GM12878 (cell line): ENCODE data around the gene ABCB4.

Source experiments
- CTCF ChIP-seq, 3 experiments: IDR thresholded peaks in 2 of 3; conservative IDR thresholded peaks in 1 of 3; 2 replicates each; pipeline ENCODE4 v1.5.1; 2011; ENCODE audit warnings: low read depth in 3 of 3, low read length in 3 of 3, mild to moderate bottlenecking in 3 of 3, control low read depth in 2 of 3, moderate library complexity in 2 of 3, inconsistent platforms in 1 of 3, mixed read lengths in 1 of 3; ENCODE audit not compliant: control insufficient read depth in 2 of 3, insufficient read depth in 1 of 3; ENCODE audit errors: extremely low read depth in 1 of 3
- EED ChIP-seq: sonication (generic); IDR thresholded peaks from 2 replicates; pipeline ENCODE4 v1.6.1; 2016; ENCODE audit warnings: antibody characterized with exemption, low read depth
- MYC ChIP-seq: IDR thresholded peaks from 2 replicates; pipeline ENCODE4 v1.6.1; 2011; ENCODE audit warnings: mild to moderate bottlenecking, low read length, moderate library complexity, inconsistent platforms; ENCODE audit not compliant: insufficient read depth, insufficient replicate concordance, insufficient read length, severe bottlenecking
- POLR2A ChIP-seq: IDR thresholded peaks from 2 replicates; pipeline ENCODE4 v1.6.1; 2011; ENCODE audit warnings: low read depth, mild to moderate bottlenecking, low read length
- STAT1 ChIP-seq: fragments of 450-650 bp; conservative IDR thresholded peaks from 2 replicates; pipeline ENCODE4 v1.6.1; 2014; ENCODE audit warnings: antibody characterized with exemption, mild to moderate bottlenecking
- TAF1 ChIP-seq: IDR thresholded peaks from 2 replicates; pipeline ENCODE4 v1.6.1; 2011; ENCODE audit warnings: mild to moderate bottlenecking, low read depth, low read length, borderline replicate concordance
- TARDBP ChIP-seq: IDR thresholded peaks from 2 replicates; pipeline ENCODE4 v1.6.1; 2016; ENCODE audit warnings: borderline replicate concordance

GRCh38 chr7:87416682-87417587, 58.5 kb downstream of the ABCB4 start:
- TF ChIP-seq TAF1 = no peak
- no peak for TF ChIP-seq TARDBP
- peak; percentile 55 to 82 (median 61) for TF ChIP-seq CTCF (IDR thresholded peaks at IDR 0.05 in 2 of 3, conservative IDR thresholded peaks at IDR 0.05 in 1 of 3; ENCODE audit: control insufficient read depth in 2 of 3, extremely low read depth in 1 of 3, insufficient read depth in 1 of 3, low read depth in 3 of 3, low read length in 3 of 3)
- TF ChIP-seq STAT1 = no peak
- TF ChIP-seq MYC = no peak
- TF ChIP-seq POLR2A = no peak
- TF ChIP-seq EED = no peak
